Osteocyte (in vitro differentiated cells): ENCODE results near the gene EFHB. TPM values are rescaled to one million over a fixed set of nuclear protein-coding genes. Genes with fewer than 3 reads are reported as not detected.
"Not testable (repeated sequence)": the region's sequence is repeated elsewhere in the genome, so short reads cannot be mapped to it uniquely, and the experiment has no call there.

Source experiments
- DNase-seq: peaks from one replicate; pipeline ENCODE4 v3.0.0; 2021; ENCODE audit warnings: mixed read lengths; ENCODE audit not compliant: unreplicated experiment; ENCODE audit errors: extremely low spot score
- H3K27ac Mint-ChIP-seq: one replicate; pipeline ENCODE4 v1.8.0; 2021; ENCODE audit warnings: mild to moderate bottlenecking, mixed read lengths; ENCODE audit not compliant: unreplicated experiment
- H3K27me3 Mint-ChIP-seq: one replicate; pipeline ENCODE4 v1.8.0; 2021; ENCODE audit warnings: mixed read lengths; ENCODE audit not compliant: unreplicated experiment
- H3K36me3 Mint-ChIP-seq: one replicate; pipeline ENCODE4 v1.8.0; 2021; ENCODE audit warnings: mixed read lengths; ENCODE audit not compliant: unreplicated experiment
- H3K4me1 Mint-ChIP-seq: one replicate; pipeline ENCODE4 v1.8.0; 2021; ENCODE audit warnings: mixed read lengths; ENCODE audit not compliant: unreplicated experiment
- H3K4me3 Mint-ChIP-seq: one replicate; pipeline ENCODE4 v1.8.0; 2021; ENCODE audit warnings: mild to moderate bottlenecking, moderate library complexity, mixed read lengths; ENCODE audit not compliant: unreplicated experiment
- H3K9me3 Mint-ChIP-seq: one replicate; pipeline ENCODE4 v1.8.0; 2021; ENCODE audit warnings: mixed read lengths; ENCODE audit not compliant: unreplicated experiment
- CTCF ChIP-seq: fragments of 200-600 bp; sonication (generic); IDR thresholded peaks from 2 replicates; pipeline ENCODE4 v1.5.0; 2021; ENCODE audit warnings: antibody characterized with exemption, mild to moderate bottlenecking, moderate library complexity
- total RNA-seq: library from RNA; stranded (reverse); gene quantifications from 2 replicates; pipeline ENCODE4 v1.2.1, GENCODE V29; 2021

The EFHB gene
- total RNA-seq, 1 donor from 2014 or later = 1.8 TPM

GRCh38 chr3:19961960-19962359 lies 27.9 kb upstream of the EFHB start:
- no peak overlapping the region for H3K4me3 Mint-ChIP-seq
- no peak for DNase-seq
- H3K9me3 Mint-ChIP-seq = no peaks in the 10 kb centered on the region
- H3K27me3 Mint-ChIP-seq = no peaks in the 10 kb centered on the region
- no peak for TF ChIP-seq CTCF
- H3K27ac Mint-ChIP-seq = no peak overlapping the region
- peaks cover 6% of the 10 kb centered on the region for H3K36me3 Mint-ChIP-seq
- H3K4me1 Mint-ChIP-seq = peaks cover 7% of the 10 kb centered on the region

GRCh38 chr3:19960696-19961095 lies 26.7 kb upstream of the EFHB start:
- H3K4me3 Mint-ChIP-seq = no peak overlapping the region
- no peaks in the 10 kb centered on the region for H3K27me3 Mint-ChIP-seq
- no peak for TF ChIP-seq CTCF
- no peaks in the 10 kb centered on the region for H3K9me3 Mint-ChIP-seq
- H3K27ac Mint-ChIP-seq = no peak overlapping the region
- no peak for DNase-seq
- H3K4me1 Mint-ChIP-seq = peaks cover 10% of the 10 kb centered on the region
- peaks cover 10% of the 10 kb centered on the region for H3K36me3 Mint-ChIP-seq

- Mint-ChIP-seq H3K9me3 (no peaks in the 10 kb centered on the region), H3K4me1 (peaks cover 10% of the 10 kb centered on the region), H3K27me3 (no peaks in the 10 kb centered on the region), H3K36me3 (peaks cover 15% of the 10 kb centered on the region), H3K4me3 (no peak overlapping the region), H3K27ac (no peak overlapping the region)
- DNase-seq = no peak
- no peak for TF ChIP-seq CTCF
Measured at GRCh38 chr3:19959505-19959904, 25.5 kb upstream of the EFHB start.

GRCh38 chr3:19957354-19957753 lies 23.3 kb upstream of the EFHB start:
- H3K27ac Mint-ChIP-seq, DNase-seq, H3K4me3 Mint-ChIP-seq, H3K9me3 Mint-ChIP-seq, H3K27me3 Mint-ChIP-seq: not testable (repeated sequence)
- Mint-ChIP-seq H3K36me3 (peaks cover 22% of the 10 kb centered on the region), H3K4me1 (peaks cover 15% of the 10 kb centered on the region)

GRCh38 chr3:19954676-19955075 lies 20.7 kb upstream of the EFHB start:
- H3K4me3 Mint-ChIP-seq = no peak overlapping the region
- peaks cover 26% of the 10 kb centered on the region for H3K4me1 Mint-ChIP-seq
- H3K36me3 Mint-ChIP-seq = peaks cover 39% of the 10 kb centered on the region
- no peaks in the 10 kb centered on the region for H3K27me3 Mint-ChIP-seq
- no peak for TF ChIP-seq CTCF
- H3K27ac Mint-ChIP-seq = no peak overlapping the region
- H3K9me3 Mint-ChIP-seq = no peaks in the 10 kb centered on the region
- DNase-seq = no peak

- DNase-seq = no peak
- Mint-ChIP-seq H3K27ac (no peak overlapping the region), H3K27me3 (no peaks in the 10 kb centered on the region), H3K4me3 (no peak overlapping the region), H3K4me1 (peaks cover 40% of the 10 kb centered on the region), H3K9me3 (no peaks in the 10 kb centered on the region), H3K36me3 (peaks cover 32% of the 10 kb centered on the region)
- TF ChIP-seq CTCF = no peak
Measured at GRCh38 chr3:19950316-19950715, 16.3 kb upstream of the EFHB start.
